Fibroblast of pulmonary artery (primary cell): ENCODE results near the gene JAG2.

Experiments used
- DNase-seq: peaks from one replicate; pipeline ENCODE4 v3.0.0-alpha.2; 2010; ENCODE audit warnings: low read depth
- H3K4me3 ChIP-seq: replicated peaks from 2 replicates; pipeline ENCODE4 v1.5.1; 2011; ENCODE audit warnings: low read depth, mild to moderate bottlenecking, control low read depth, low read length, moderate library complexity
- CTCF ChIP-seq: IDR thresholded peaks from 2 replicates; pipeline ENCODE4 v1.5.1; 2011; ENCODE audit warnings: mild to moderate bottlenecking, control low read depth, low read length, inconsistent platforms; ENCODE audit errors: missing control alignments

Gene JAG2

DNA sequence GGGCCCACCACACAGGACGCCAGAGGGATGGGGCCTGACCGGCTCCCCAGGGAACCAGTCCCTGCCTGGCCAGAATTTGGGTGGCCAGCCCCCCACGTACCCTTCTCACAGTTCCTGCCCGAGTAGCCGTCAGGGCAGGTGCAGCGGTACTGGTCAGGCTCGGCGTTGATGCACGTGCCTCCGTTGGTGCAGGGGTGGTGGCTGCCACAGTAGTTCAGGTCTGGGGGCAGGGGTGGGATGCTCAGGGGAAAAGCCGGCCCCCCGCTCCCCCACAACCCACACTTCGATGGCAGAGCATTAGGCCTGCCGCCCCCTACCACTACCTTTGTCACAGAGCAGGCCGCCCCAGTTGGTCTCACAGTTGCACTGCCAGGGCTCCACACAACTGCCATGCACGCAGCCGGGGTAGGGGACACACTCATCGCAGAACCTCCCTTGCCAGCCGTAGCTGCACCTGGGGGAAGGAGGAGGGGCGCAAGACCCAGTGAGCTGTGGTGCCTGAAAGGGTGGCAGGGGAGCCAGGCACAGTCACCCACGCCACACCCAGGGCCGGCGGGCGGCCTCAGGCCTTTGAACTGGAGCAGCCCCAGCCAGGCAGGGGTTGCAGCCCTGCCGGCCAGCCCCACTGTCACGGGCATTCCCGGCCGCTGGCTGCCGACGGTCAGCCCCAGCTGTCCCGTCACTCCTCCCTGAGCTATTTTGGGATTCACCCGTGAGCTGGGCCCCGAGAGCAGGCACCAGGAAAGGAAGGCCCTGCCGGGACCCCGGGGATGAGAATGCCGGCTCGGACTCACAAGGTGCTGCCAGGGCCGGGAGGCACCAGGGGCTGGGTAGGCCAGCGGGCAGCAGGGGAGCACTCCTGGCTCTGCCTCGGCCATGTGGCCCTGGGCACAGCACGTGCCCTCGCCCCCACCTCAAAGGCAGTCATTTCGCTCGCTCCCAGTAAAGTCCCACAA lies 16.5 kb downstream of the JAG2 start:
- no peak overlapping the region for H3K4me3 ChIP-seq
- no peak for DNase-seq
- no peak for TF ChIP-seq CTCF

DNA sequence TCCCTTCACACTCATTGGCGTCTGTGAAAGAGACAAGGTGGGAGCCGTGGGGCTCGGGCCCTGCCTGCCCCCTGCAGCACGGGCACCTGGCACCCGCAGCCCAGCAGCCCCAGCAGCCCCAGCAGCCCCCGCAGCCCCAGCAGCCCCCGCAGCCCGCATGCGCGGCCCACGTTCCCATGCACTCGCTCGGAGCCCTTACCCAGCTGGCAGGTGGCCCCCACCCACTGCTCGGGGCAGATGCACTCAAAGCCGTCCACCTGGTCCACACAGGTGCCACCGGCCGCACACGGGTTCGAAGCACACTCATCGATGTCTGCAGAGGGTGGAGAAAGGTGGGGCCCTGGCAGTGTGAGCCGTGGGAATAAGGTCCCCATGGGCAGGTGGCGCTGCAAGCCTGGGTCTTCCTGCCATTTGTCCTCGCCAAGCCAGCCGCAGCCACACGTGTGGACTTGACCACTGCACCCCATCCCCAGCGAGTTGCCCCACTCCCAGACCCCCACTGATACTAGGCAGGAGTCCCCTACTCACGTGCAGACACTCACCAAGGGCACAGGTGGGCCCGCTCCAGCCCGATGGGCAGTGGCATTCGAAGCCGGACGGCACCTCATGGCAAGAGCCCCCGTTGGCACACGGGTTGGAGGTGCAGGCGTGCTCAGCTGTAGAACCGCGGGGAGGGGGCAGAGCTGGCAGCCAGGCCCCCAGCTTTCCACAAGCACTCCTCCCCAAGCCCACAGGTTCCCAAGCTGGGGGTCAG lies 17.3 kb downstream of the JAG2 start:
- no peak for TF ChIP-seq CTCF
- no peak overlapping the region for H3K4me3 ChIP-seq
- no peak for DNase-seq

DNA sequence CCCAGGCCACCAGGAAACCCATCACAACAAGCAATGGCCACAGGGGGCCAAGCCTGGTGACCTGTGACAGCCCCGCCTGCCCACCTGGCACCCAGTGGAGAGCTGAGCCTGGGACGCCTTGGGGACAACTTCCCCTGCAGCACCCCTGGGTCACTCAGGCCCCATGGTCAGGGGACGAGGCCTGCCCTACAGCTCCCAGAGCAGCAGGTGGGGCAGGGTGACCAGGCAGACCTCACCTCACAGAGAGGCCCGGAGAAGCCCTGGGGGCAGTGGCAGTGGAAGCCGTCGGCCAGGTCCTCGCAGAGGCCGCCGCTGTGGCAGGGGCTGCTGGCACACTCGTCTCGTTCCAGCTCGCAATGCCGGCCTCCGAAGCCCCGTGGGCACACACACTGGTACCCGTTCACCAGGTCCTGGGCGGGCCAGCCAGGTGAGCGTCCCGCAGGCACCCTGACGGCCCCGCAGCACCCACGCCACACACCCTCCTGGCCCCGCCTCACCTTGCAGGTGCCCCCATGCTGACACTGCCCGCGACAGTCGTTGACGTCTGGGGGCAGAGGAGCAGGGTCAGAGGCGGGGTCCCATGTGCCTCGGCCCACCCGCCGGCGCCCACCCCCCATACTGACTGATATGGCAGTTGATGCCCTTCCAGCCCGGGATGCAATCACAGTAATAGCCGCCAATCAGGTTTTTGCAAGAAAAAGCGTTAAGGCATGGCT lies 18.1 kb downstream of the JAG2 start:
- TF ChIP-seq CTCF: no peak
- no peak overlapping the region for H3K4me3 ChIP-seq
- no peak for DNase-seq

GRCh38 chr14:105150026-105150367 lies 18.6 kb downstream of the JAG2 start:
- no peak for TF ChIP-seq CTCF
- no peak for DNase-seq
- no peak overlapping the region for H3K4me3 ChIP-seq

DNA sequence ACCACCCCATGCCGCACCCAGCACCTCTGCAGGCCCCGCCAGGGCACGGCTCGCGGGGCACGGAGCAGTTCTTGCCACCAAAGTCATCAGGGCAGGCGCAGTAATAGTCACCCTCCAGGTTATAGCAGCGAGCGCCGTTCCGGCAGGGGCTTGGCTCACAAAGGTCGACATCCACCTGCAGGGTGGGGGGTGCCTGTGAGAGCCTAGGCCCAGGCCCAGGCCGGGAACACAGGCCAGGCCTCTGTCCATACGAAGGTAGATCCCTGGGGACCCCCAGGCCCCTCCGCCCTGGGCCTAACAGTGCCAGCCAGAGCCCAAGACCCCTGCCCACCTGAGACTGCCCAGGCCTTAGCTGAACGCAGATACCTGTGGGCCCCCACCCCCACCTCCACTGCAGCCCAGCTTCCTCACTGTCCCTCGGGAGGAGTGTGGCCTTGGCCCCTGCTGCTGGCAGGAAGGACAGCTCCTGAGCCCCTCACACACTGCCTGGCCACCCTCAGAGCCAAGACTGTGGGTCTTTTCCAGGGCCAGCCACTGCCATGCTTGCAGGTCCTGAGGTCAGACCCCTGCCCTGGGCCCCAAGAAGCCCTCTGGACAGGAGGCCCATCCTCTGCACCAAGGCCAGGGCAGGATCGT lies 19.3 kb downstream of the JAG2 start:
- no peak for DNase-seq
- TF ChIP-seq CTCF: no peak
- no peak overlapping the region for H3K4me3 ChIP-seq

GRCh38 chr14:105148604-105149145 lies 19.9 kb downstream of the JAG2 start:
- DNase-seq: no peak
- no peak overlapping the region for H3K4me3 ChIP-seq
- TF ChIP-seq CTCF: no peak
